Measurements from ENCODE around the gene MAGEB17.

MAGEB17 gene

DNA sequence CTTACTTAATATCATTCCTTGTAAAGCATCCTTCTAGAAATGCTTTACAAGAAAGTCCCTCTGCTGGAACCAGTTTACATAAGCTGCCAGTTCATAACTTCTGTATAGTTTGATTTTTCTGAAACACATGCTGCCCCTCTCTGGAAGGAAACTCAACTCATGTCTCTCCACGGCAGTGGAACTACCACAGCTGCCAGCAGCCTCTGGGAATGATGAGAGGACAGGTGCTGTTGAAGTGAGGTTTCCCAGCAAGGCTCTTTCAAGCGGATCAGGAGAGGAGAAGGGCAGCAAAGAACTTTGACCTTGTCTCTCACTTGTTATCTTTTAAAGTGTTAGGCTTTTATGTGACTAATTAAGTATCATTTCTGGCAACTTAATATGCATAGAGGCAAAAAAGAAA, 36.6 kb upstream of the MAGEB17 start:
- no peak overlapping the region for H3K4me3 ChIP-seq (replicated peaks; ENCODE audit: low read depth, low read length)
- DNase-seq (ENCODE audit: low read depth) = no peak
- TF ChIP-seq, protein P1, sequence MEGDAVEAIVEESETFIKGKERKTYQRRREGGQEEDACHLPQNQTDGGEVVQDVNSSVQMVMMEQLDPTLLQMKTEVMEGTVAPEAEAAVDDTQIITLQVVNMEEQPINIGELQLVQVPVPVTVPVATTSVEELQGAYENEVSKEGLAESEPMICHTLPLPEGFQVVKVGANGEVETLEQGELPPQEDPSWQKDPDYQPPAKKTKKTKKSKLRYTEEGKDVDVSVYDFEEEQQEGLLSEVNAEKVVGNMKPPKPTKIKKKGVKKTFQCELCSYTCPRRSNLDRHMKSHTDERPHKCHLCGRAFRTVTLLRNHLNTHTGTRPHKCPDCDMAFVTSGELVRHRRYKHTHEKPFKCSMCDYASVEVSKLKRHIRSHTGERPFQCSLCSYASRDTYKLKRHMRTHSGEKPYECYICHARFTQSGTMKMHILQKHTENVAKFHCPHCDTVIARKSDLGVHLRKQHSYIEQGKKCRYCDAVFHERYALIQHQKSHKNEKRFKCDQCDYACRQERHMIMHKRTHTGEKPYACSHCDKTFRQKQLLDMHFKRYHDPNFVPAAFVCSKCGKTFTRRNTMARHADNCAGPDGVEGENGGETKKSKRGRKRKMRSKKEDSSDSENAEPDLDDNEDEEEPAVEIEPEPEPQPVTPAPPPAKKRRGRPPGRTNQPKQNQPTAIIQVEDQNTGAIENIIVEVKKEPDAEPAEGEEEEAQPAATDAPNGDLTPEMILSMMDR (IDR thresholded peaks at IDR 0.05; ENCODE audit: low read length, missing control alignments) = no peak

- TF ChIP-seq, protein P1 (IDR thresholded peaks at IDR 0.05; ENCODE audit: low read length, missing control alignments) = no peak
- no peak for DNase-seq (ENCODE audit: low read depth)
- H3K4me3 ChIP-seq (replicated peaks; ENCODE audit: low read depth, low read length) = no peak overlapping the region
Measured at GRCh38 chrX:16134936-16135335, 32.3 kb upstream of the MAGEB17 start.

DNA sequence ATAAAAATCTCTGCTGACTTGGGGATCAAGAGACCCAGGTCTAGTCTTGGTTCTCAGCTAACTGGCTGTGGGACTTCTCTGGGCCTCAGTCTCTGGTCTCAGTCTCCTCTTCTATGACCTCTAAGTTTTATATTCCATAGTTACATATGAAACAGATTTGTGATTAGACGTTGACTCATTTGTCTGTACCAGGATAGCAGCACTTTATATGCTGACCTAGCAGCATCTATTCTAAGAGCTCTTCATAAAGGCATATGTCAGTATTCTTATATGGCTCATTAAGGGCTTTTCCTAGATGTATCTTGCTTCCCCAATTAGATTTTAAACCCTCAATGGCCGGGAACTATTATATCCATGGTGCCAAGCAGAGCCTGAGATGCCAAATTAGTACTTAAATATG, 31.2 kb upstream of the MAGEB17 start:
- no peak for DNase-seq (ENCODE audit: low read depth)
- no peak overlapping the region for H3K4me3 ChIP-seq (replicated peaks; ENCODE audit: low read depth, low read length)
- TF ChIP-seq, protein P1 (IDR thresholded peaks at IDR 0.05; ENCODE audit: low read length, missing control alignments) = no peak

DNA sequence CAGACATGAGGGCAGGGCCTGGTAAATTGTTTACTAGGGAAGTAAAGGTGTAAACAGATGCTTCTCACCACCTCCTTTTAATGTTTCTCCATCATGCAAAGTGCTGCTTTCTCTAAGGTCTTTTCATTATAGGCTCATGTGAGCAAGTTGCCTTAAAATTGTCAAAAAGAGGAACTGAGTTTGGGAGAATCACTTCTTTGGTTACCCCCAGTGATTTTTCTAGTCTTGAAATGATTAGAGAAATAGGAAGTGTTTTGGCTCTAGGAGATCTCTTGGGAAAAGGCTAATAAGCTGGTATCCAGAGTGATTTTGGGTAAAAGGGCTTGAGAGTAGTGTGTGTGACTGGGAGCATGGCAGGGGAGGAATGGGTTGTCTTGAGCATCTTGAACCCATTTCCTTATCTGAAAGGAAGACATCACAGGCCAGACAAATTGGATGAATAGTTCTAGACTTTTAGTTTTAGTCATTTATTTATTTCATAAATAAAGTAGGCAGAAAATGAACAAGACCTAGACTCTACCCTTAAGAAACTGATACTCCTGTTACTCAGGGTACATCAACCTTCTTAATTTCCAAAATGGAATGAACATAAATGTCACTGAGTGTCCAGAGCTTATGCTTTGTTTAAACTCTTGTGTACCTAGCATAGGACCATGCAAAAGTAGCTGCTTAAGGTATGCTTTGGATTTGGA, 29.7 kb upstream of the MAGEB17 start:
- TF ChIP-seq, protein P1 (IDR thresholded peaks at IDR 0.05; ENCODE audit: low read length, missing control alignments) = no peak

GRCh38 chrX:16138108-16138427, 29.2 kb upstream of the MAGEB17 start:
- peak; percentile 8 for DNase-seq (ENCODE audit: low read depth)
- TF ChIP-seq, protein P1 (IDR thresholded peaks at IDR 0.05; ENCODE audit: low read length, missing control alignments) = peak; percentile 29
- no peak overlapping the region for H3K4me3 ChIP-seq (replicated peaks; ENCODE audit: low read depth, low read length)

More for the DNA sequence above, 29.7 kb upstream of the MAGEB17 start:
- no peak overlapping the region for H3K4me3 ChIP-seq (replicated peaks; ENCODE audit: low read depth, low read length)
- DNase-seq (ENCODE audit: low read depth) = no peak

- H3K4me3 ChIP-seq (replicated peaks; ENCODE audit: low read depth, low read length) = no peak overlapping the region
- TF ChIP-seq, protein P1 (IDR thresholded peaks at IDR 0.05; ENCODE audit: low read length, missing control alignments) = no peak
- no peak for DNase-seq (ENCODE audit: low read depth)
Measured at GRCh38 chrX:16140448-16140847, 26.8 kb upstream of the MAGEB17 start.

DNA sequence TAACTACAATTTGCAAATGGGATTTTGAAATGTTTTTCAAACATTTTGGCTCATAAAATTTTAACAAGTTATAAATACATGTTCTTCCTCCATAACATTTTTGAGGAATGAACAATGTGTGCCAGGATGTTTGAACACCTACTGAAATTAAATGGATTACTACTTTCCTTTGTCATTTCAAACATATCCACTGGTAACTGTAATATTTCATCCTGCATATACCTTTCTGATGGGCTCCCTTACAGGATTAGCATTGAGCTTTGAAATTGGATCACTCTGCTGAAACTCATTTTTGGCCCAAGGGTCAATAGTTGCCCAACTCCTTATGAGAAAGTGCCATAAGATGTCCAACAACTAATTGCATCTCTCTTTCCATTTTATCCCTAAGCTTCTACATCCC, 26.3 kb upstream of the MAGEB17 start:
- TF ChIP-seq, protein P1 (IDR thresholded peaks at IDR 0.05; ENCODE audit: low read length, missing control alignments) = no peak
- no peak overlapping the region for H3K4me3 ChIP-seq (replicated peaks; ENCODE audit: low read depth, low read length)
- DNase-seq (ENCODE audit: low read depth) = no peak
